ENCODE results near the gene ABCA1.

DNA sequence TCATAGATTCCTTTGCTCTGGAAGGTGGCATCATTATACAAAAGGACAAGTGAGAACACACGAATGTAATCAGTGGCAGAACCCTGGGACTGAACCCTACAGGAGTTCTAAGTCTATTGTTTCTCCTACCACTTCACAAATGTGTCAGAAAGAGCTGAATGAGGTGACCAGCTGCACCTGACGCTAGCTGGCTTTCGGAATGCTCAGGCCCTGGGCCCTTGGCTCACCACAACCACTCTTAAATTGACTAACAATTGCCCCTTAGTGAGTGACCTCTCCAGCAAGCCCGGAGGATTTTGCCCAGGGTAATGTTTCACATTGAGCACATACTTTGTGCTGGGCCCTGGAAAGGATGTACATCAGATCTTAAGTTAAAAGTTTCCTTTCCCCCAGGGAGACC lies 41.2 kb upstream of the ABCA1 start:
- TF ChIP-seq, protein P1, sequence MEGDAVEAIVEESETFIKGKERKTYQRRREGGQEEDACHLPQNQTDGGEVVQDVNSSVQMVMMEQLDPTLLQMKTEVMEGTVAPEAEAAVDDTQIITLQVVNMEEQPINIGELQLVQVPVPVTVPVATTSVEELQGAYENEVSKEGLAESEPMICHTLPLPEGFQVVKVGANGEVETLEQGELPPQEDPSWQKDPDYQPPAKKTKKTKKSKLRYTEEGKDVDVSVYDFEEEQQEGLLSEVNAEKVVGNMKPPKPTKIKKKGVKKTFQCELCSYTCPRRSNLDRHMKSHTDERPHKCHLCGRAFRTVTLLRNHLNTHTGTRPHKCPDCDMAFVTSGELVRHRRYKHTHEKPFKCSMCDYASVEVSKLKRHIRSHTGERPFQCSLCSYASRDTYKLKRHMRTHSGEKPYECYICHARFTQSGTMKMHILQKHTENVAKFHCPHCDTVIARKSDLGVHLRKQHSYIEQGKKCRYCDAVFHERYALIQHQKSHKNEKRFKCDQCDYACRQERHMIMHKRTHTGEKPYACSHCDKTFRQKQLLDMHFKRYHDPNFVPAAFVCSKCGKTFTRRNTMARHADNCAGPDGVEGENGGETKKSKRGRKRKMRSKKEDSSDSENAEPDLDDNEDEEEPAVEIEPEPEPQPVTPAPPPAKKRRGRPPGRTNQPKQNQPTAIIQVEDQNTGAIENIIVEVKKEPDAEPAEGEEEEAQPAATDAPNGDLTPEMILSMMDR (IDR thresholded peaks at IDR 0.05; ENCODE audit: low read depth, low read length): no peak
- no peak for TF ChIP-seq EZH2phosphoT487 (IDR thresholded peaks at IDR 0.05; ENCODE audit: low read depth)

Data from OCI-LY3 (cell line).